Activated CD4-positive, alpha-beta memory T cell treated with anti-CD3 and anti-CD28 coated beads for 36 hours (primary cell): Measurements from ENCODE around the gene OPN1MW3. TPM values are rescaled to one million over a fixed set of nuclear protein-coding genes. Genes with fewer than 3 reads are reported as not detected.
"Not testable (repeated sequence)": the region's sequence is repeated elsewhere in the genome, so short reads cannot be mapped to it uniquely, and the experiment has no call there.

Source experiments
- CTCF ChIA-PET: fragments of 350-600 bp; sonication (Branson Sonifier 250); formaldehyde crosslinking; loops from one replicate; lab custom pipeline; 2021; ENCODE audit warnings: antibody characterized with exemption, inconsistent platforms; lab: Charles Lee
- POLR2A ChIA-PET: fragments of 350-600 bp; sonication (Branson Sonifier 250); formaldehyde crosslinking; loops from one replicate; lab custom pipeline; 2021; ENCODE audit warnings: antibody characterized with exemption; lab: Charles Lee
- DNase-seq: peaks from one replicate; pipeline ENCODE4 v3.0.0-alpha.2; 2020
- H3K27ac Mint-ChIP-seq: one replicate; pipeline ENCODE4 v1.8.0; 2021; ENCODE audit warnings: mixed read lengths
- H3K27me3 Mint-ChIP-seq: one replicate; pipeline ENCODE4 v1.8.0; 2021; ENCODE audit warnings: mixed read lengths
- H3K36me3 Mint-ChIP-seq: one replicate; pipeline ENCODE4 v1.8.0; 2021; ENCODE audit warnings: mixed read lengths
- H3K4me1 Mint-ChIP-seq: one replicate; pipeline ENCODE4 v1.8.0; 2021; ENCODE audit warnings: low read depth, mixed read lengths
- H3K4me3 Mint-ChIP-seq: one replicate; pipeline ENCODE4 v1.8.0; 2021; ENCODE audit warnings: mild to moderate bottlenecking, mixed read lengths
- H3K9me3 Mint-ChIP-seq: one replicate; pipeline ENCODE4 v1.8.0; 2021; ENCODE audit warnings: mixed read lengths
- intact Hi-C: fragments of 100-400 bp; cut with micrococcal nuclease; formaldehyde crosslinking; loops from one replicate; pipeline ENCODE4 v1.15.1; 2023
- total RNA-seq, 2 experiments: library from RNA; stranded (reverse); gene quantifications; one replicate each; pipeline ENCODE4 v1.2.3, GENCODE V29; 2021

The OPN1MW3 gene
- total RNA-seq, 2 experiments from 2014 or later: not detected

DNA sequence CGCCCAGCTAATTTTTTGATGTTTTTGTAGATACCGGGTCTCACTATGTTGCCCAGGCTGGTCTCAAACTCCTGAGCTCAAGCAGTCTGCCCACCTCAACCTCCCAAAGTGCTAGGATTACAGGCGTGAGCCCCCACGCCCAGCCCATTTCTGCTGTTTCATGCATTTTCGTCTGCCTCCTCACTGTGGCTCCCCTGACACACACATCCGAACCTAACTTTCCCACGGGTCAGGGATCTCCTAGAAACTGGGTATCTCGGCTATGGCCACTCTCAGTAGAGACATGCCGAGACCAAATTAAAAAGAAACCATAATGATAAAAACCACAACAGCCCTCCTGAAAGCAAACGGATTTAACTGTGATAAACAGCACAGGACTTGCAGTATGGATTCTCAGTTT lies 9.3 kb upstream of the OPN1MW3 start:
- intact Hi-C loops, H3K4me1 Mint-ChIP-seq, H3K27ac Mint-ChIP-seq, H3K4me3 Mint-ChIP-seq, CTCF ChIA-PET, POLR2A ChIA-PET, H3K27me3 Mint-ChIP-seq, DNase-seq, H3K36me3 Mint-ChIP-seq, H3K9me3 Mint-ChIP-seq: not testable (repeated sequence)

DNA sequence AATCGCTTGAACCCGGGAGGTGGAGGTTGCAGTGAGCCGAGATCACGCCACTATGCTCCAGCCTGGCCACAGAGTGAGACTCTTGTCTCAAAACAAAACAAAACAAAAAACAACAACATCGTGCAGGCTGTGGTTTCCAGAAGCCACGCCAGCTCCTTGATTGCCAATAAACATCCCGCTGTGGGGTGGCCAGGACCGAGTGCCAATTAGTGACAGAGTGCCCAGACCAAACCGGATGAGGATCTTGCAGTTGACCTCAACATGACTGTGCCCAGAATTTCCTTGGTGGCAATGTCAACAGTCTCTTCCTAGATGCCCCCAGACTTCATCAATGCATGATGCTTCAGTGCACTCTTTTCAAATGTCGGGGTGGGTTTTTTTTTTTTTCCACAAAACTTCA lies 1.3 kb downstream of the OPN1MW3 start:
- H3K36me3 Mint-ChIP-seq, CTCF ChIA-PET, DNase-seq, H3K4me1 Mint-ChIP-seq, intact Hi-C loops, H3K27me3 Mint-ChIP-seq, H3K9me3 Mint-ChIP-seq, POLR2A ChIA-PET, H3K27ac Mint-ChIP-seq, H3K4me3 Mint-ChIP-seq: not testable (repeated sequence)

DNA sequence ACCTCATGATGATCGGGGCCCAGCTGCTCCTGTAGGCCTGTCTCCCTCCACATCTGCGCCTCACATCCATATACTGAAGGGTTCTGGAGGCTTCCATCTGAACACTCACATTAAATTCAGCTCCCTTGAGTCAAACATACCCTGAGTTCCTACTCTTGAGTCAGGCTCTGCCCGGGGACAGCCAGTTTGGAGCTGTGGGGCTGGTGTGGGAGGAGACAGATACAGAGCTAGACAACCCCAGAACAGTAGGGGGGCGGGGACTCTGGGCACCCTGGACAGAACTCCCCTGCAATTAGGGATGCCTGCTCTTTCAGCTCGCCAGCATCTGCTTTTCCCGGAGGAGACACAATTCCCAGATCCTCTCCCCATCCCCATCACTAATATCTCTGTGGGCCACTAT lies 5.7 kb downstream of the OPN1MW3 start:
- H3K9me3 Mint-ChIP-seq, H3K4me1 Mint-ChIP-seq, H3K27ac Mint-ChIP-seq, intact Hi-C loops, H3K27me3 Mint-ChIP-seq, H3K4me3 Mint-ChIP-seq, H3K36me3 Mint-ChIP-seq, POLR2A ChIA-PET, CTCF ChIA-PET, DNase-seq: not testable (repeated sequence)

DNA sequence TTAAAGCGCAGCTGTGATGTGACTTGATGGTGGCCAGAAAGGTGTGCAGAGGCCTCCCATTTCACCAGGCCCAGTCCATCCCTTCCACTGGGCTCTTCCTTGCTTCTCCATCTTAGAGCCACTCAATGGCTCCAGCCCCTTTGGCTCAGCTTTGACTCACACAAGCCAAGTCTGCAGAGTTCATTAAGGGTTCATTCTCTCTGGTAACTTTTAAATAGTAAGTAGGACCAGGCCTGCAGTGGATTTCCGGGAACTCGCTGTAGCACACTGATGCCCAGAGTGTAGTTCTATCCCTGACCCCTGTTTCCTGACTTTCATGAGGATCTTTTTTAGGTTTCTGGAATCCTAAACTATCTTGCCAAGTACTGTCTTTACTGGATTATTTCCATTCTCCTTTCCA lies 11.9 kb downstream of the OPN1MW3 start:
- H3K36me3 Mint-ChIP-seq, CTCF ChIA-PET, H3K4me1 Mint-ChIP-seq, H3K27me3 Mint-ChIP-seq, DNase-seq, POLR2A ChIA-PET, intact Hi-C loops, H3K4me3 Mint-ChIP-seq, H3K27ac Mint-ChIP-seq, H3K9me3 Mint-ChIP-seq: not testable (repeated sequence)

DNA sequence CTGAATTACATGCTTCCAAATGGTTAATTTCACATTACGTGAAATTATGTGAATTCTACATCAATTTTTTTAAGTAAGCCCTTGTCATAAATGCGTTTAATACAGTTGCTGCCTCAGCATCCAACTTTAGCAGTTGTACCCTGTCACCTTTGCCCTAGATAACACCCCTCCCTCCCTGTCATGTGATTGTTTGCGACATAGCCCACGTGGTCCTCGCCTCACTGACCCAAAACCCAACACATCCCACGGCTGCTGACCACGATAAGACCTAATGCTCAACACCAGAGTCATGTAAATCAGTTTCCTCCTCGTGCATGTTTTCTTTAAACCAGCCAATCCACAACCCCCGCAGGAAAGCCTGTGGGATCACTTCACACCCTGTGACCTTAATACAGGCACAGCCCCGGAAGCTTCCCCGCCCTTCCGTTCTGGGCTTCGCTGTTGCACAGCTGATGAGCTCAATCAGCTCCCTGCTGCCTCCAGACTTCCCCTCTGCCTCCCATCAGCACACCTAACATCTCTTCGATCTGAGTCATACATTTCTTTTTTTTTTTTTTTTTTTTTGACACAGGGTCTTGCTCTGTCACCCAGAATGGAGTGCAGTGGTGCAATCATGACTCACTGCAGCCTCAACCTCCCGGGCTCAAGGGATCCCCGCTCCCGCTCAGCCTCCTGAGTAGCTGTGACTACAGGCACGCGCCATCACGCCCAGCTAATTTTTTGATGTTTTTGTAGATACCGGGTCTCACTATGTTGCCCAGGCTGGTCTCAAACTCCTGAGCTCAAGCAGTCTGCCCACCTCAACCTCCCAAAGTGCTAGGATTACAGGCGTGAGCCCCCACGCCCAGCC lies 27.3 kb downstream of the OPN1MW3 start:
- POLR2A ChIA-PET, H3K27me3 Mint-ChIP-seq, intact Hi-C loops, H3K4me1 Mint-ChIP-seq, H3K27ac Mint-ChIP-seq, H3K9me3 Mint-ChIP-seq, H3K4me3 Mint-ChIP-seq, CTCF ChIA-PET, DNase-seq, H3K36me3 Mint-ChIP-seq: not testable (repeated sequence)

DNA sequence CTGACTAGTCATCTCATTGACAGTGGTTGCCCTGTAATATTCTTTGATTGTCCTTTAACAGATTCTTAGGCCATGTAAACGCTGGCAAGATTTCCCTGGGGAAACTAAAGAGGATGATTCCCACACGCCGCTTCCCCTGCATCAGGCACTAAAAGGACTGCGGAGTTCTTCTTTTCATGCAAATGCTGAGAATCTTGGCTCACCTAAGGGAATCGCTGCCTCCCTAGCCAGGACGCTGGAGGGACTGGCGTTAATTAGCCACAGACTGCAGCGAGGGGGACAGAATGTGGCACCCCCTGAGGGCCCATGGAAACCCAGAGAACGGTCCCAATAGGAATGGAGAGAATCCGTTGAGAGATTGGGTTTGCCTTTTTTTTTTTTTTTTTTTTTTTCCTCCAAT lies 29.0 kb downstream of the OPN1MW3 start:
- H3K4me1 Mint-ChIP-seq, POLR2A ChIA-PET, H3K27ac Mint-ChIP-seq, H3K36me3 Mint-ChIP-seq, H3K27me3 Mint-ChIP-seq, H3K9me3 Mint-ChIP-seq, intact Hi-C loops, H3K4me3 Mint-ChIP-seq, DNase-seq, CTCF ChIA-PET: not testable (repeated sequence)

DNA sequence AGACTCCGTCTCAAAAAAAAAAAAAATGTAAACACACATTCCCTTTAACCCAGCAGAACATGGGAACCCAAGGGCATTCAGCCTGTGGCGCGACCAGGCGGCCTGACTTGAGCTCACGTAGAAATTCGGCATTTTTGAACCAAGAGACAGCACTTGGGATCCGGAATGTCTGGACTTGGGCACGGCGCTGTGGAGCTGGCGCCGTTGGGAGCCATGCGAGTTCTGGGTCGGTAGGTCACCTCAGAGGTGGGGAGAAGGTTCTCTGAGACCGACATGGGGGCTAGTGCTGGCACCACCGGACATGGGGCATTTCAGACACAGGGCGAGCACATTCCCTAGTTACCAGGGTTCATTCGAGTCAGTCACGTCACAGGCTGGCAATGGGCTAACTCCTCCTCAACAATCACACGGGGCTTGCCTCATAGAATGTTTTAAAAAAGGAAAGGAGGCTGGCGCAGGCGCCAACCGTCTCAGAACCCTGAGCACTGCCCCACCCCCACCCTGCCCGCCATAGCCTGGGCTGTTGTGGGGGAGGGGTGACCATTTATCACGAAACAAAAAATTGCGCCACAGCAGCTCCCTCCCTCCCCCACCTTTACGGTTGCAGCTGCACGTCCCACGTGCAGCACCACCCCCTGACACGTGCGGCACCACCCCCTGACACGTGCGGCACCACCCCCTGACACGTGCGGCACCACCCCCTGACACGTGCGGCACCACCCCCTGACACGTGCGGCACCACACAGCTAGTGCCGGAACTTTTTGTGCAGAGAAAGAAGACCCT lies 37.6 kb downstream of the OPN1MW3 start, which contains the start of gene TEX28:
Gene TEX28 (minus strand): TSS at position 334 of the 784 bp plus-strand sequence. CDS start 3,007 bp downstream, outside the sequence.
- no peaks in the 10 kb centered on the region for H3K27me3 Mint-ChIP-seq
- no peak within 1 kb of the TSS for H3K4me3 Mint-ChIP-seq
- H3K9me3 Mint-ChIP-seq: no peaks in the 10 kb centered on the region
- no peak within 1 kb of the TSS for H3K27ac Mint-ChIP-seq
- no peak for DNase-seq
- ChIA-PET CTCF (no interaction called here), POLR2A (no interaction called here)
- no peaks in the 10 kb centered on the region for H3K4me1 Mint-ChIP-seq
- intact Hi-C loops: no loop called here
- H3K36me3 Mint-ChIP-seq: no peaks in the 10 kb centered on the region

DNA sequence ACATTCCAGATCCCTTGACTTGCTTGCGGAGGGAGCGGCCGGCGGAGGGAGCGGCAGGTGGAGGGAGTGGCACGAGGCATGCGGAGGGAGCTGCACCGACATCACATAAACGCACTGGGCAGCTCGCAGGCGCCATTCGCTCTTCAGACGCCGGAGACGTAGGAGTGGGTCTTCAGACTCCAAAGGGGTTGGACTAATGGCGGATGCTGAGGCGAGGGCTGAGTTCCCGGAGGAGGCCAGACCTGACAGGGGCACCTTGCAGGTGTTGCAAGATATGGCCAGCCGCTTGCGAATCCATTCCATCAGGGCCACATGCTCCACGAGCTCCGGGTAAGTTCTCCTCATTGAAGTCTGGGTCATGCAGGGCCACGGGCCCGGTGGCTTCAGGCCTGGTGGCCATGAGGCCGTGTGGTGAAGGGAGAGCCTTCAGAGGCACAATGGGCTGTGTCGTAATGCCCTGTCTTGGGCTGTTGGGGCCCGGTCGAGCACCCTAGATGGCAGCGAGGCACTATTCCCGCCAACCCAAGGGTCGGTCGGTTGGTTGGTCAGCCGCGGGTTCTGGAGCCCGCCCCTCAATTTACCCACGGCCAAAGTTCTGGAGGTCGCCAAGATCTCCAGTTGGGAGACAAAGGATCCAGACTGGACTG lies 38.4 kb downstream of the OPN1MW3 start, which contains the start of gene TKTL1:
Gene TKTL1 (plus strand): TSS at position 132 of the 647 bp plus-strand sequence. CDS start 65 bp downstream, at position 197.
- CTCF ChIA-PET: no interaction called here
- Mint-ChIP-seq H3K36me3 (no peaks in the 10 kb centered on the region), H3K27ac (no peak within 1 kb of the TSS), H3K27me3 (no peaks in the 10 kb centered on the region), H3K9me3 (no peaks in the 10 kb centered on the region), H3K4me1 (no peaks in the 10 kb centered on the region), H3K4me3 (no peak within 1 kb of the TSS)
- intact Hi-C loops: no loop called here
- POLR2A ChIA-PET: no interaction called here
- no peak for DNase-seq

DNA sequence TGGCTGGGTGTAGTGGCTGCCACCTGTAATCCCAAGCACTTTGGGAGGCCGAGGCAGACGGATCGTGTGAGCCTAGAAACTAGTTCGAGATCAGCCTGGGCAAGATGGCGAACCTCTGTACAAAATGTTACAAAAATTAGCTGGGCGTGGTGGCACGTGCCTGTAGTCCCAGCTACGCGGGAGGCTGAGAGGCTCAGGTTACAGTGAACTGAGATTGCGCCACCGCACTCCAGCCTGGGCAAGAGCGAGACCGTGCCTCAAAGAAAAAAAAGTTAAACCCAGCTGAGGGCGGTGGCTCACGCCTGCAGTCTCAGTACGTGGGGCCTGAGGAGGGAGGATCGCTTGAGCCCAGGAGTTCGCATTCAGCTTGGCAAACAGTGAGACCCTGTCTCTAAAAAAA lies 39.3 kb downstream of the OPN1MW3 start:
- intact Hi-C loops: no loop called here
- ChIA-PET CTCF (interaction anchor here (0.6 kb wide), 1 partner anchor 399 kb away, joined by 3 read pairs; no protein-coding TSS in a partner anchor), POLR2A (no interaction called here)
- no peaks in the 10 kb centered on the region for H3K9me3 Mint-ChIP-seq
- no peak for DNase-seq
- H3K4me1 Mint-ChIP-seq: no peaks in the 10 kb centered on the region
- no peak overlapping the region for H3K27ac Mint-ChIP-seq
- H3K27me3 Mint-ChIP-seq: no peaks in the 10 kb centered on the region
- H3K4me3 Mint-ChIP-seq: no peak overlapping the region
- no peaks in the 10 kb centered on the region for H3K36me3 Mint-ChIP-seq

DNA sequence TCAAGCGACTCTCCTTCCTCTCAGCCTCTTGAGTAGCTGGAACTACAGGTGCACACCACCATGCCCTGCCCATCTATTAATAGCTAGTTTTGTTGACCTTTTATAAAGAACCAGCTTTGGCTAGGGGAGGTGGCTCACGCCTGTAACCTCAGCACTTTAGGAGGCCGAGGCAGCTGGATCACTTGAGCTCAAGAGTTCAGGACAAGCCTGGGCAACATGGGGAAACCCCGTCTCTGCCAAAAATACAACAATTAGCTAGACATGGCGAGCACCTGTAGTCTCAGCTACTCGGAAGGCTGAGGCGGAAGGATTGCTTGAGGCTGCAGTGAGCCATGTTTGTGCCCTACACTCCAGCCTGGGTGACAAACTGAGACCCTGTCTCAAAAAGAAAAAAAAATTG lies 40.9 kb downstream of the OPN1MW3 start:
- Mint-ChIP-seq H3K27me3 (no peaks in the 10 kb centered on the region), H3K4me1 (no peaks in the 10 kb centered on the region), H3K36me3 (no peaks in the 10 kb centered on the region), H3K27ac (no peak overlapping the region), H3K9me3 (no peaks in the 10 kb centered on the region), H3K4me3 (no peak overlapping the region)
- ChIA-PET CTCF (interaction anchor here (1.1 kb wide), 1 partner anchor 10 kb away, joined by 6 read pairs; no protein-coding TSS in a partner anchor), POLR2A (no interaction called here)
- intact Hi-C loops: no loop called here
- no peak for DNase-seq

DNA sequence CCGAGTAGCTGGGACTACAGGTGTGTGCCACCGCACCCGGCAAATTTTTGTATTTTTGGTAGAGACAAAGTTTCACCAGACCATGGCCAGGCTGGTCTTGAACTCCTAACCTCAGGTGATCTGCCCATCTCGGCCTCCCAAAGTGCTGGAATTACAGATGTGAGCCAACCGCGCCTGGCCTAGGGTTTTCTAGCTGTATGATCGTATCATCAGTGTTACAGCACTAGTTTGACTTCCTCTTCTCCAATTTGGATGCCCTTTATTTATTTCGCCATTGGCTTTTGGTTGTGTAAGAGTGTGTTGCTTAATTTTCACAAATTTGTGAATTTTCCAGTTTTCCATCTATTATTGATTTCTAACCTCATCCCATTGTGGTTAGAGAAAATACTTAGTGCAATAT lies 43.4 kb downstream of the OPN1MW3 start:
- intact Hi-C loops: no loop called here
- Mint-ChIP-seq H3K27ac (no peak overlapping the region), H3K4me1 (no peaks in the 10 kb centered on the region), H3K4me3 (no peak overlapping the region), H3K27me3 (no peaks in the 10 kb centered on the region), H3K9me3 (no peaks in the 10 kb centered on the region), H3K36me3 (no peaks in the 10 kb centered on the region)
- ChIA-PET POLR2A (no interaction called here), CTCF (no interaction called here)
- DNase-seq: no peak

DNA sequence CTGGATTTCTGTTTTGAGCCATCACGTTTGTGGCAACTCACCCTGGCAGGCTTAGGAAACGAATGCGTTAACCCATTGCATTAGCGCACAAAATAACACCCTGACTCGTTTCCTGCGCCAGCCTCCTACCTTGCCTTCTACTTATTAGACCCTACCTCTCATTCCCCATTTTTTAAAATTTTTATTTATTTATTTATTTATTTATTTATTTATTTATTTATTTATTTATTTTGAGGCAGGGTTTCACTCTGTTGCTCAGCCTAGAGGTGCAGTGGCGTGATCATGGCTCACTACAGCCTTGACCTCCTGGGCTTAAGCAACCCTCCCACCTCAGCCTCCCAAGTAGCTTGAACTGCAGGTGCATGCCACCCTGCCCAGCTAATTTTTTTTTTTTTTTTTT lies 45.6 kb downstream of the OPN1MW3 start:
- H3K27ac Mint-ChIP-seq, H3K4me3 Mint-ChIP-seq, DNase-seq, H3K4me1 Mint-ChIP-seq, H3K27me3 Mint-ChIP-seq, CTCF ChIA-PET, POLR2A ChIA-PET, intact Hi-C loops, H3K9me3 Mint-ChIP-seq, H3K36me3 Mint-ChIP-seq: not testable (repeated sequence)
